ENCODE data around the gene CCL28. TPM values are rescaled to one million over a fixed set of nuclear protein-coding genes. Genes with fewer than 3 reads are reported as not detected.
"Not testable (repeated sequence)": the region's sequence is repeated elsewhere in the genome, so short reads cannot be mapped to it uniquely, and the experiment has no call there.

Gene CCL28
- total RNA-seq, 4 donors from 2014 or later, result 1.9 to 9.1 (median 3.3) TPM

DNA sequence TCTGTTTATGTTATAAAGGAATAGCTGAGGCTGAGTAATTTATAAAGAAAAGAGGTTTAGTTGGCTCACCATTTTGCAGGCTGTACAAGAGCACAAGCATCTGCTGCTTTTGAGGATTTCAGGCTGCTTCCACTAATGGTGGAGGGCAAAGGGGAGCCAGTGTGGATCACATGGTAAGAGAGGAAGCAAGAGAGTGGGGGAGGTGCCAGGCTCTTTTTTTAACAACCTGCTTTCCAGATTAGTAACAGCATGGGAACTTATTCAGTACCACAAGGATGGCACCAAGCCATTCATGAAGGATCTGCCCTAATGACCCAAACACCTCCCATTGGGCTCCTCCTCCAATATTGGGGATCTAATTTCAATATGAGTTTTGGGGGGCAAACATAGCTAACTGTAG is 40.4 kb downstream of the CCL28 start:
- H3K27me3 ChIP-seq, result no peaks in the 10 kb centered on the region
- H3K27ac ChIP-seq, result no peak overlapping the region
- TF ChIP-seq POLR2A (IDR thresholded peaks at IDR 0.05), result no peak
- TF ChIP-seq, protein P1, sequence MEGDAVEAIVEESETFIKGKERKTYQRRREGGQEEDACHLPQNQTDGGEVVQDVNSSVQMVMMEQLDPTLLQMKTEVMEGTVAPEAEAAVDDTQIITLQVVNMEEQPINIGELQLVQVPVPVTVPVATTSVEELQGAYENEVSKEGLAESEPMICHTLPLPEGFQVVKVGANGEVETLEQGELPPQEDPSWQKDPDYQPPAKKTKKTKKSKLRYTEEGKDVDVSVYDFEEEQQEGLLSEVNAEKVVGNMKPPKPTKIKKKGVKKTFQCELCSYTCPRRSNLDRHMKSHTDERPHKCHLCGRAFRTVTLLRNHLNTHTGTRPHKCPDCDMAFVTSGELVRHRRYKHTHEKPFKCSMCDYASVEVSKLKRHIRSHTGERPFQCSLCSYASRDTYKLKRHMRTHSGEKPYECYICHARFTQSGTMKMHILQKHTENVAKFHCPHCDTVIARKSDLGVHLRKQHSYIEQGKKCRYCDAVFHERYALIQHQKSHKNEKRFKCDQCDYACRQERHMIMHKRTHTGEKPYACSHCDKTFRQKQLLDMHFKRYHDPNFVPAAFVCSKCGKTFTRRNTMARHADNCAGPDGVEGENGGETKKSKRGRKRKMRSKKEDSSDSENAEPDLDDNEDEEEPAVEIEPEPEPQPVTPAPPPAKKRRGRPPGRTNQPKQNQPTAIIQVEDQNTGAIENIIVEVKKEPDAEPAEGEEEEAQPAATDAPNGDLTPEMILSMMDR (IDR thresholded peaks at IDR 0.05), result no peak
- DNase-seq, result no peak
- H3K36me3 ChIP-seq, result no peaks in the 10 kb centered on the region
- H3K9me3 ChIP-seq, result no peaks in the 10 kb centered on the region
- peaks cover 0 to 8% (median 2%) of the 10 kb centered on the region in 3 donors for H3K4me1 ChIP-seq
- no peak overlapping the region for H3K4me3 ChIP-seq
- intact Hi-C loops (cut with DNase I), result no loop called here

DNA sequence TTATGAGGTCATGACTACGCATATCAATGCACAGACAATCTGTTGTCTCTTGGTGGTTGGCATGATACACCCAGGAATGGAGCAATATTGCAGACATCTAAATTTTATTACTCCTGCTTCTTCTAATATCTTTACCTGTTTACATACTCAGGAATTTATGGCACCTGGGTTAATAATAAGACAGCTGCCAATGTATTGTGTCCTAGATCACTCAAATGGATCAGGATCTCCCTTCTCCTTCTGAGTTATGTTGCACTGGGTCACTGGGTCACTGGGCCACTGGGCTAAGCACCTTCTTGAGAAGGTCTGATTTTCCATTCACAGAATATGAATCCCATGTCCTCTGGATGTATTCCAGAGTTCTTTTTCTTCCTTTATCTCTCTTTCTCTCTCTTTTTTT is 41.8 kb downstream of the CCL28 start:
- H3K9me3 ChIP-seq, result no peaks in the 10 kb centered on the region
- no peak overlapping the region for H3K27ac ChIP-seq
- DNase-seq, result no peak
- WGBS, 2 donors, result 91 to 100% methylated on average over 1 of the region's 1 CpG
- intact Hi-C loops (cut with DNase I), result no loop called here
- H3K27me3 ChIP-seq, result no peaks in the 10 kb centered on the region
- H3K36me3 ChIP-seq, result no peaks in the 10 kb centered on the region
- TF ChIP-seq, protein P1 (IDR thresholded peaks at IDR 0.05), result no peak
- no peak for TF ChIP-seq POLR2A (IDR thresholded peaks at IDR 0.05)
- no peak overlapping the region for H3K4me3 ChIP-seq
- H3K4me1 ChIP-seq, result peaks cover 0 to 12% (median 6%) of the 10 kb centered on the region in 3 donors

DNA sequence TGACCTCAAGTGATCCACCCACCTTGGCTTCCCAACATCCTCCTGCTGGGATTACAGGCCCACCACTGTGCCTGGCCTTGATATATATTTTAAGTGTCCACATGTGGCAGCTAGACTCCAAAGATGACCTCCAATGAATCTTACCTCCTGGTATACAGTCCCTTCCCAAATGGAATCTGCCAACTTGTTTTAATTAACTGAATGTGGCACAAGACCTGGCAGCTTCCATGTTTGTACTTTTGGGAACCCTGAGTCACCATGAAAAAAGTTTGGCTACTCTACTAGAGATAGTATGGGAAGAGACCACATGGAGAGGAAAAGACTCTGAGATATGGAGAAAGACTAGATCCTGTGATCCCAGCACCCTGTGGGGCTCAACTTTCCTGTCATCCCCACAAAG is 42.5 kb downstream of the CCL28 start:
- no peaks in the 10 kb centered on the region for H3K9me3 ChIP-seq
- no peak overlapping the region for H3K27ac ChIP-seq
- H3K36me3 ChIP-seq, result no peaks in the 10 kb centered on the region
- no peaks in the 10 kb centered on the region for H3K27me3 ChIP-seq
- DNase-seq, result no peak
- no peak for TF ChIP-seq POLR2A (IDR thresholded peaks at IDR 0.05)
- TF ChIP-seq, protein P1 (IDR thresholded peaks at IDR 0.05), result no peak
- intact Hi-C loops (cut with DNase I), result no loop called here
- H3K4me1 ChIP-seq, result peaks cover 0 to 12% (median 6%) of the 10 kb centered on the region in 3 donors
- H3K4me3 ChIP-seq, result no peak overlapping the region

DNA sequence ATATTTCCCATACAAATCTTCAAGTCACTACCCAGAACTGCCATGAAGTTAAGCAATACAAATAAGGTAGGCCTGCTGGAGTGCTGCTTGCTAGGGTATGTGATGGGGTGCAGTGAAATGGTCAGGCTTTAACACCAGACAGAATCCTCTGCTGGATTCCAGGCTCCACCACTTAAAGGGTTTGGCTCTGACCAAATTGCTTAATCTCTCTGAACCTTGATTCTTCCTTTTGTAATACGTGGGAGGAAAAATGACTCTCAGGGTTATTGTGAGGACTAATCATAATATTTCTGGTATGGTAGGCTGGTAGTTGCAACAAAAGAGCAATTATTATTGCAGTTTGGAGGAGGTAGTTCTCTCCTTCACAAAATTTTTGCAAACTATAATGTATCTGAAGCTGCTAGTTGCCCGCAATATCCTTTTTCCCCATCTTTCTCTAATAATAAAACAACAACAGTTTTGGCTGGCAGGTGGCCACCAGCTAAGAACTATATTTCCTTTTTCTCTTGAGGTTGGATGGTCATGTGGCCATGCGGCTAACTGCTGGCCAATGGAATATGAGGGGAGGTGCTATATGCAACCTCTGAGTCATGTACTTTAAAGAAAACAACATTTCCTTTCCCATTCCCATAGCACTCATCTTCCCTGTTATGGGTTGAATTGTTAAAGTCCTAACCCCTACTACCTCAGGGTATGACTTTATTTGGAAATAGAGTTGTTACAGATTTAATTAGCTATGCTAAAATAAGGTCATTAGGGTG is 44.1 kb downstream of the CCL28 start:
- H3K4me3 ChIP-seq, result no peak overlapping the region
- no peaks in the 10 kb centered on the region for H3K9me3 ChIP-seq
- peaks cover 0 to 23% (median 13%) of the 10 kb centered on the region in 3 donors for H3K4me1 ChIP-seq
- 85 to 87% methylated on average over 3 of the region's 3 CpGs for WGBS, 2 donors
- TF ChIP-seq, protein P1 (IDR thresholded peaks at IDR 0.05), result no peak
- TF ChIP-seq POLR2A (IDR thresholded peaks at IDR 0.05), result no peak
- peak overlapping the region; percentile 72 to 89 (median 82) for H3K27ac ChIP-seq
- no peak for DNase-seq
- H3K27me3 ChIP-seq, result no peaks in the 10 kb centered on the region
- no peaks in the 10 kb centered on the region for H3K36me3 ChIP-seq
- intact Hi-C loops (cut with DNase I), result no loop called here

DNA sequence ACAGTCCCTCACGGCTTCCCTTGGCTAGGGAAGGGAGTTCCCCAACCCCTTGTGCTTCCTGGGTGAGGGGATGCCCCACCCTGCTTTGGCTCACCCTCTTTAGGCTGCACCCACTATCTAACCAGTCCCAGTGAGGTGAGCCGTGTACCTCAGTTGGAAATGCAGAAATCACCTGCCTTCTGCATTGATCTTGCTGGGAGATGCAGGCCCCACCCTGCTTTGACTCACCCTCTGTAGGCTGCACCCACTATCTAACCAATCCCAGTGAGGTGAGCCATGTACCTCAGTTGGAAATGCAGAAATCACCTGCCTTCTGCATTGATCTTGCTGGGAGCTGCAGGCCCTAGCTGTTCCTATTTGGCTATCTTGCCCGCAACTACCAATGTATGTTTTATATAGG is 44.7 kb downstream of the CCL28 start:
- intact Hi-C loops (cut with DNase I), result no loop called here
- H3K9me3 ChIP-seq, result no peaks in the 10 kb centered on the region
- no peak for TF ChIP-seq POLR2A (IDR thresholded peaks at IDR 0.05)
- TF ChIP-seq, protein P1 (IDR thresholded peaks at IDR 0.05), result no peak
- no peak overlapping the region for H3K4me3 ChIP-seq
- no peak for DNase-seq
- no peaks in the 10 kb centered on the region for H3K27me3 ChIP-seq
- peaks cover 0 to 29% (median 14%) of the 10 kb centered on the region in 3 donors for H3K4me1 ChIP-seq
- 70 to 73% methylated on average over 2 to 3 of the region's 3 CpGs for WGBS, 2 donors
- no peaks in the 10 kb centered on the region for H3K36me3 ChIP-seq
- peak overlapping the region; percentile 72 to 89 (median 86) for H3K27ac ChIP-seq

DNA sequence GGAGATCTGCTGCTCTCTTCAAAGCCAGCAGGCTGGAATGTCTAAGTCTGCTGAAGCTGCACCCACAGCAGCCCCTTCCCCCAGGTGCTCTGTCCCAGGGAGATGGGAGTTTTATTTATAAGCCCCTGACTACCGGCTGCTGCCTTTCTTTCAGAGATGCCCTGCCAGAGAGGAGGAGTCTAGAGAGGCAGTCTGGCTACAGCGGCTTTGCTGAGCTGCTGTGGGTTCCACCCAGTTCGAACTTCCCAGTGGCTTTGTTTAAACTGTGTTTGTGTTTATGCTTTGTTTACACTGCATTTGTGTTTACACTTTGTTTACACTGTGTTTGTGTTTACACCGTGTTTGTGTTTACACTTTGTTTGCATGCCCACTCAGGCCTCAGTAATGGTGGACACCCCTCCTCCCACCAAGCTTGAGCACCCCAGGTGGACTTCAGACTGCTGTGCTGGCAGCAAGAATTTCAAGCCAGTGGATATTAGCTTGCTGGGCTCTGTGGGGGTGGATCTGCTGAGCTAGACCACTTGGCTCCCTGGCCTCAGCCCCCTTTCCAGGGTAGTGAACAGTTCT is 45.4 kb downstream of the CCL28 start:
- H3K9me3 ChIP-seq; H3K4me3 ChIP-seq; intact Hi-C loops (cut with DNase I); H3K27me3 ChIP-seq; DNase-seq; H3K36me3 ChIP-seq: not testable (repeated sequence)
- H3K27ac ChIP-seq, result peak overlapping the region; percentile 72 to 89 (median 86)
- H3K4me1 ChIP-seq, result peaks cover 0 to 35% (median 14%) of the 10 kb centered on the region in 3 donors
- 49 to 62% methylated on average over 4 of the region's 4 CpGs for WGBS, 2 donors

DNA sequence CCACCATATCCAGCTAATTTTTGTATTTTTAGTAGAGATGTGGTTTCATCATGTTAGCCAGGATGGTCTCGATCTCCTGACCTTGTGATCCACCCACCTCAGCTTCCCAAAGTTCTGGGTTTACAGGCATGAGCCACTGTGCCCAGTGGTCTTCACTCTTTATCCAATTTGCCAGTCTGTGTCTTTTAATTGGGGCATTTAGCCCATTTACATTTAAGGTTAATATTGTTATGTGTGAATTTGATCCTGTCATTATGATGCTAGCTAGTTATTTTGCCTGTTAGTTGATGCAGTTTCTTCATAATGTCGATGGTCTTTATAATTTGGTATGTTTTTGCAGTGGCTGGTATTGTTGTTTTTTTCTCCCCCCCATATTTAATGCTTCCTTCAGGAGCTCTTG is 47.0 kb downstream of the CCL28 start:
- H3K9me3 ChIP-seq; DNase-seq; intact Hi-C loops (cut with DNase I); H3K27ac ChIP-seq; H3K4me3 ChIP-seq; H3K36me3 ChIP-seq; H3K27me3 ChIP-seq: not testable (repeated sequence)
- peaks cover 0 to 35% (median 14%) of the 10 kb centered on the region in 3 donors for H3K4me1 ChIP-seq
- WGBS, 2 donors, result 78 to 89% methylated on average over 2 of the region's 2 CpGs
